ENCODE measurements around the gene SLC45A3.

SLC45A3 gene

DNA sequence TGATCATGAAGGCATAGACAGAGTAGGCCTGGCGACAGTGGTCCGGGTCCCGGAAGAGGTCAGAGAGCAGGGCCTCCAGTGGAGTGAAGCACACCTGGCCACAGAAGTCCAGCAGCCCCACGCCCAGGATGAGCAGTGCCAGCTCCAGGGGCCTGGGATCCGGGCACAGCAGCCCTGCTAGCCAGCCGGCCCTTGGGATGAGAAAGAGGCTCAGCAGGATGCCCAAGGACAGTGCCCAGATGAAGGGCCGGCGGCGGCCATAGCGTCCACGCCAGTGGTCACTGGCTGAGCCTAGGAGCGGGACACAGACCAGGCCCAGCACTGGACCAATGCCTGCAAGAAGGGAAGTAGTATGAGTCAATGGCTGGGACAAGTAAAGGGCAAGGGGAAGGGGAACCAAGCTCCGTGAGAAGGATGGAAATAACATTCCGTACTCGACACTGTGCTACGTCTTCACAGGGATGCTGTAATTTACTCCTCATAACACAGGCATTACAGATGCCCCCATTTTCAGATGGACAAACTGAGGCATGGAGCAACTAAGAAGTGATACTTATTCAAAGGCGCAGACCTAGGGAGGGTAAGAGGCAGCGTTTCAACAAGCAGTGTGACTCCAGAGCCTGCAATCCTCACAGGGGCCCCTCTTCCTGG, 16.9 kb downstream of the SLC45A3 start:
- no peak for TF ChIP-seq CTCF (IDR thresholded peaks at IDR 0.05; ENCODE audit: low read length, missing control alignments)
- DNase-seq (ENCODE audit: low read depth): no peak
- no peak overlapping the region for H3K4me3 ChIP-seq (replicated peaks; ENCODE audit: low read depth, low read length)

- DNase-seq (ENCODE audit: low read depth): no peak
- no peak overlapping the region for H3K4me3 ChIP-seq (replicated peaks; ENCODE audit: low read depth, low read length)
- no peak for TF ChIP-seq CTCF (IDR thresholded peaks at IDR 0.05; ENCODE audit: low read length, missing control alignments)
Observed at GRCh38 chr1:205662791-205663190, 17.5 kb downstream of the SLC45A3 start.

- no peak for DNase-seq (ENCODE audit: low read depth)
- no peak overlapping the region for H3K4me3 ChIP-seq (replicated peaks; ENCODE audit: low read depth, low read length)
- TF ChIP-seq CTCF (IDR thresholded peaks at IDR 0.05; ENCODE audit: low read length, missing control alignments): no peak
Observed at GRCh38 chr1:205662135-205662738, 18.1 kb downstream of the SLC45A3 start.

DNA sequence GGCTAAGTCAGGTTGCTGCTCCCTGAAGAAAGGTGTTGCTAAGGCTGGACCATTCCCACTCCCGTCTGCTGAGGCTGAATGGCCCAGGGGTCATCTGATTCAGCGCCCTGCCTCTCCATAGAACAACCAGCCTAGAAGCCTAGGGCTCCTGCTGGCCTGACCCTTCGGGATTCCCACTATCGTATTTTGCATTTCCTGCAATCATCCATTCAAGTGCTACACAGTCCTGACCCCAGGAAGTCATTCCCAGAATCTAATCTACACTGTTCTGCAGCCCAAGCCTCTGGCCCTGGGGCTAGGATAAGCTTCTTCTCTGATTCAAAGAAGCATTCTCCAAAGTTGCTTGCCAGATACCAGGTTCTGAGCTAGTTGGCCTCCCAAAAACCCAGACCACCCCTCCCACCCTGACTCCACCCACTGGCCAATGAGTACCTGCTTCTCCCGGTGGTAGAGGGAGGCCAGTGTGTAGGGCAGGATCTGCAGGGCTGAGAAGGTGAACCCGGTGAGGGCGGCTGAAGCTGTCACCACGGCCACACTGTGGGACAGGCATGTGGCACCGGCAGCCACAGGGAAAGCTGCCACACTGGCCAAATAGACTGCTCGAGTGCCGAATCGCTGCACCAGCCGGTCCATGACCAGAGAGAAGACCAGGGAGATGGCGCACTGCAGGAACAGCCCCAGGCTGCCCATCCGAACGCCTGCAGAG, 18.7 kb downstream of the SLC45A3 start:
- TF ChIP-seq CTCF (IDR thresholded peaks at IDR 0.05; ENCODE audit: low read length, missing control alignments): no peak
- no peak overlapping the region for H3K4me3 ChIP-seq (replicated peaks; ENCODE audit: low read depth, low read length)
- no peak for DNase-seq (ENCODE audit: low read depth)

GRCh38 chr1:205660361-205660760, 19.9 kb downstream of the SLC45A3 start:
- TF ChIP-seq CTCF (IDR thresholded peaks at IDR 0.05; ENCODE audit: low read length, missing control alignments): no peak
- no peak overlapping the region for H3K4me3 ChIP-seq (replicated peaks; ENCODE audit: low read depth, low read length)
- no peak for DNase-seq (ENCODE audit: low read depth)

DNA sequence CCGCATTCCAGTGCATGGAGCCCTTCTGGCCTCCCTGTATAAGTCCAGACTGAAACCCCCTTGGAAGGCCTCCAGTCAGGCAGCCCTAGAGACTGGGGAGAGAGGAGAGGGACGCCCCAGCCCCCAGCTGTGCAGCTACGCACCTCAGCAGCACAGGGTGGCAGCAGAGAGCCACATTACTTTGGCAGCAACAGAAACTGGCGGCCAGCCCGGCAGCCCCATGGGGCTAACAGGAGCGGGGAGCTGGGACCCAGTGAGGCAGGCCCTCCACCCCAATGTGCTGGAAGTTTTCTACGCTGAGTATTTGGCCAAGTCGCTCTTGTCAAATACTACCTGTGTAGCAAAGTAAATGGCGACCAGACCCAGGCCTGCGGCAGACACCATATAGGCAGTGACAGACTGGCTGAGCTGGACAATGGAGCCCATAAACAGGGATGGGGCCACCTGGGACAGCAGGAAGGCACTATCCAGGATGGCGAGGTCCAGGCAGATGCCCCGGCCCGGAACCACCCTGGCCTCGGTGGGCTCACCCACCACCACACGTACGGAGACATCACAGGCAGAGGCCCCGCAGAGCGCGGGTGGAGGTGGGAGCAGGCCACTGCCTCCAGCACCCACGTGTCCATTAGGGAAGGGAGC, 21.2 kb downstream of the SLC45A3 start:
- no peak overlapping the region for H3K4me3 ChIP-seq (replicated peaks; ENCODE audit: low read depth, low read length)
- DNase-seq (ENCODE audit: low read depth): peak; percentile 67
- peak; percentile 86 for TF ChIP-seq CTCF (IDR thresholded peaks at IDR 0.05; ENCODE audit: low read length, missing control alignments)

Data from fibroblast of pulmonary artery (primary cell).